Thyroid gland (tissue), 4 donors: ENCODE measurements around the gene PPP1R9A. TPM values are rescaled to one million over a fixed set of nuclear protein-coding genes. Genes with fewer than 3 reads are reported as not detected.

ENCODE experiments used
- DNase-seq, 2 donors: peaks; one replicate each; pipeline ENCODE4 v3.0.0-alpha.2; 2019
- H3K27ac ChIP-seq, 3 donors: fragments of 200-600 bp; sonication (generic); 1 replicate in 2 of 3; 2 replicates in 1 of 3; pipeline ENCODE4 v1.5.1; 2016 to 2019; ENCODE audit warnings: mild to moderate bottlenecking in 1 of 3, moderate library complexity in 1 of 3
- H3K27me3 ChIP-seq: fragments of 200-600 bp; sonication (generic); one replicate; pipeline ENCODE4 v1.5.1; 2019
- H3K36me3 ChIP-seq, 2 donors: fragments of 200-600 bp; sonication (generic); one replicate each; pipeline ENCODE4 v1.5.1; 2016 to 2019
- H3K4me1 ChIP-seq, 2 donors: fragments of 200-600 bp; sonication (generic); one replicate each; pipeline ENCODE4 v1.5.1; 2017 to 2019
- H3K4me3 ChIP-seq, 3 donors: fragments of 200-600 bp; sonication (generic); replicated peaks in 1 of 3; 1 replicate in 2 of 3; 2 replicates in 1 of 3; pipeline ENCODE4 v1.5.1; 2016; ENCODE audit warnings: mild to moderate bottlenecking in 1 of 3
- H3K9me3 ChIP-seq: fragments of 200-600 bp; sonication (generic); one replicate; pipeline ENCODE4 v1.5.1; 2017
- POLR2A ChIP-seq, 2 donors: fragments of 450-650 bp; IDR thresholded peaks; one replicate each; pipeline ENCODE4 v1.6.1; 2017; ENCODE audit warnings: antibody characterized with exemption in 2 of 2, mild to moderate bottlenecking in 2 of 2, moderate library complexity in 1 of 2
- WGBS, 2 donors: methylation state at CpG; one replicate each; pipeline ENCODE4 v1.1.5; 2017; 5-methylcytosine and 5-hydroxymethylcytosine counted together
- intact Hi-C: fragments of 100-400 bp; cut with DNase I; formaldehyde crosslinking; loops from one replicate; pipeline ENCODE4 v1.15.1; 2023
- total RNA-seq, 4 donors: library from RNA; depleted of rRNA; stranded (reverse); fragments of >200 nt; gene quantifications; one replicate each; pipeline ENCODE4 v1.2.3, GENCODE V29; 2016
- TF ChIP-seq, protein P1 (sequence below), 6 experiments: fragments of 200-600 bp in 3 of 6; fragments of 450-650 bp in 3 of 6; sonication (generic) in 3 of 6; IDR thresholded peaks; one replicate each; pipeline ENCODE4 v1.5.1; 2016 to 2019; ENCODE audit warnings: antibody characterized with exemption in 6 of 6, mild to moderate bottlenecking in 2 of 6, inconsistent platforms in 1 of 6, moderate library complexity in 1 of 6

Gene PPP1R9A
- total RNA-seq, 4 donors from 2014 or later: 38.8 to 89.6 (median 45.5) TPM

DNA sequence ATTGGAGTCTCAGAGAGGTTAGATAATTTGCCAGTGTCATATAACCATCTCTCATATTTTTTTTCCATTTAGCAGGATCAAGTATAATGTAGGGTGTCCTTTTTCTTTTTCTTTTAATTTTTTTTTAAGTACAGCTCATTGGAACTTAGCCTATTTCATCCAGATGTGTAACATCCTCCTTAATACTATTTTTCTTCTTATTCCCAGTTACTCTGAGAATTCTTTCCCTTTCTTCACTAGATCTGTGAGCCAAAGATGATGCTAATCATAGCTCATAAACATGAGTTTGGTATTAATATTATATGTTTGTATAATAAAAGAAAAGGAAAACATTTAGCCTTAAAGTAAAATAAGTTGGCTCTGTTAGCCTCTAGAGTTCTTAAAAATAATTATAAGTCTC is 32.8 kb downstream of the PPP1R9A start:
- H3K9me3 ChIP-seq: no peaks in the 10 kb centered on the region
- H3K36me3 ChIP-seq: no peaks in the 10 kb centered on the region
- no peak overlapping the region for H3K4me3 ChIP-seq
- no peak for TF ChIP-seq POLR2A (IDR thresholded peaks at IDR 0.05)
- TF ChIP-seq, protein P1, sequence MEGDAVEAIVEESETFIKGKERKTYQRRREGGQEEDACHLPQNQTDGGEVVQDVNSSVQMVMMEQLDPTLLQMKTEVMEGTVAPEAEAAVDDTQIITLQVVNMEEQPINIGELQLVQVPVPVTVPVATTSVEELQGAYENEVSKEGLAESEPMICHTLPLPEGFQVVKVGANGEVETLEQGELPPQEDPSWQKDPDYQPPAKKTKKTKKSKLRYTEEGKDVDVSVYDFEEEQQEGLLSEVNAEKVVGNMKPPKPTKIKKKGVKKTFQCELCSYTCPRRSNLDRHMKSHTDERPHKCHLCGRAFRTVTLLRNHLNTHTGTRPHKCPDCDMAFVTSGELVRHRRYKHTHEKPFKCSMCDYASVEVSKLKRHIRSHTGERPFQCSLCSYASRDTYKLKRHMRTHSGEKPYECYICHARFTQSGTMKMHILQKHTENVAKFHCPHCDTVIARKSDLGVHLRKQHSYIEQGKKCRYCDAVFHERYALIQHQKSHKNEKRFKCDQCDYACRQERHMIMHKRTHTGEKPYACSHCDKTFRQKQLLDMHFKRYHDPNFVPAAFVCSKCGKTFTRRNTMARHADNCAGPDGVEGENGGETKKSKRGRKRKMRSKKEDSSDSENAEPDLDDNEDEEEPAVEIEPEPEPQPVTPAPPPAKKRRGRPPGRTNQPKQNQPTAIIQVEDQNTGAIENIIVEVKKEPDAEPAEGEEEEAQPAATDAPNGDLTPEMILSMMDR (IDR thresholded peaks at IDR 0.05): no peak
- no peaks in the 10 kb centered on the region for H3K4me1 ChIP-seq
- H3K27me3 ChIP-seq: no peaks in the 10 kb centered on the region
- intact Hi-C loops: no loop called here
- no peak overlapping the region for H3K27ac ChIP-seq
- no peak for DNase-seq

DNA sequence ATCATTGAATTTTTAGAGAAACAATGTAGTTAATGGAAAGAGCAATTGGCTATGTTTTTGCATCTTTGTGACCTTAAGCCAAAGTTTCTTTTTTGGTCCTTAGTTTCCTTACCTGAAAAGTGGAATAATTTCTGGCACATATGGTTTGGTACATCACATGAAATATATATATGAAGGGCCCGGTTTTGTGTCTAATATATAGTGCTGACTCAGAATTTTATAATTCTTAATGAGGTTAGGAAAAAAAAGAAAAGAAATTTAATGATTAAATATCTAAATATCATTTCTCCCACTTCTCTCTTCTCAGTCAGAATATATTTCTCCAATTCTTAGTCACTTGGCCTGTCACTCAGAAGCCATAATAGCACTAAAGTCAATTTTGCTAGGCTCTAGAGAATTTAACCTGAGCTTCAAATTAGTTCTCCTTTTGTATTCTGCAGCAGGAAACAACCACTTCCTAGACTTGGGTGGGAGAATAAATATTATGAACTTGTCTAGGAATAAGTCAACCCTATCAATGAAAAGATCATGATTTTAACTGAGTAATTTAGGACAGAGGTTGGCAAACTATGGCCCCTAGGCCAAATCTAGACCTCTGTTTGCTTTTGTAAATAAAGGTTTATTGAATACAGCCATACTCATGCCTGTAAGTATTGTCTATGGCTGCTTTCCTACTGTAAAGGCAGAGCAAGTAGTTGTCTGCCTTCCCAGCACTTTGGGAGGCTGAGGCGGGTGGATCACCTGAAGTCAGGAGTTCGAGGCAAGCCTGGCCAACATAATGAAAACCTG is 34.6 kb downstream of the PPP1R9A start:
- Histone ChIP-seq H3K9me3 (no peaks in the 10 kb centered on the region), H3K4me3 (no peak overlapping the region), H3K4me1 (no peaks in the 10 kb centered on the region), H3K27ac (no peak overlapping the region), H3K27me3 (no peaks in the 10 kb centered on the region), H3K36me3 (no peaks in the 10 kb centered on the region)
- TF ChIP-seq POLR2A (IDR thresholded peaks at IDR 0.05): no peak
- intact Hi-C loops: no loop called here
- 88 to 93% methylated on average over 3 of the region's 3 CpGs for WGBS, 2 donors
- no peak for DNase-seq

DNA sequence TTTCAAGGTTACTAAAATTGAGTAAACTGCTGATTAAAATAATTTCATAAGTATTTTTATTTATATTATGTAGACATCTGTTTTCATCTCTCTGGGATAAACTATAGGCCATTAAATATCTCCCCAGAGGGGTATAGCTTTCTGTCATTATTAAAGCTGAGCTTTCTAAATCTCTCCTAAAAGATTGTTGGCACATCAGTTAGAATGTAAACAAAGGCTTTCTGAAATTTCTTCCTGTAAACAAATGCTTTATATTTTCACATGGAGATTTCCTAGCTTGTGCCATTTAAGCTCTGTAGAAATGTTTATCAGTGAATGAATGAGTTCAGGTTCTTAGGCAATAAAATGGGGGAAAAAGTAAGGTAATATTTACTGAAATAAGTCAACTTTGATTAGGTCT is 35.7 kb downstream of the PPP1R9A start:
- Histone ChIP-seq H3K36me3 (no peaks in the 10 kb centered on the region), H3K4me3 (no peak overlapping the region), H3K27ac (no peak overlapping the region), H3K9me3 (no peaks in the 10 kb centered on the region), H3K27me3 (no peaks in the 10 kb centered on the region), H3K4me1 (no peaks in the 10 kb centered on the region)
- intact Hi-C loops: no loop called here
- TF ChIP-seq POLR2A (IDR thresholded peaks at IDR 0.05): no peak
- TF ChIP-seq, protein P1 (IDR thresholded peaks at IDR 0.05): no peak
- no peak for DNase-seq

DNA sequence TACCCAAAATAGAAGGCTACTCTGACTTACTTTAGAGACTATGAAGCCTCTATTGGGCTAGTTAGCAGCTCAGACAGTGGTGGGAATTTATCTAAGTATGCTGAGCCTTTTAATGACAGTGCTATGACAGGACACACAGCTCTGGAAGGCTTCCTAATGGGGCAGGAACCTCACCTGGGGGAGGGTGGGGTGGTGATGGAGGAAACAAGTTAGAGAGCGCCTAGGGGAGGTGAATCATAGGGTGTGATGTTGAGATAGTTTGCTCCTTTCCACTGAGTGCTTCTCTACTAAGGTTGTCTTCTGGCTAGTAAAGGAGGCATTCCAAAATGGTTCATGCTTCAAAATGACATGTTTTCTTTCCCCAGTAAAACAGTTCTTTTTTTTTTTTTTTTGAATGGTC is 42.1 kb downstream of the PPP1R9A start:
- no peaks in the 10 kb centered on the region for H3K36me3 ChIP-seq
- intact Hi-C loops: no loop called here
- no peaks in the 10 kb centered on the region for H3K4me1 ChIP-seq
- TF ChIP-seq, protein P1 (IDR thresholded peaks at IDR 0.05): no peak
- TF ChIP-seq POLR2A (IDR thresholded peaks at IDR 0.05): no peak
- H3K27me3 ChIP-seq: no peaks in the 10 kb centered on the region
- H3K9me3 ChIP-seq: no peaks in the 10 kb centered on the region
- H3K4me3 ChIP-seq: no peak overlapping the region
- no peak overlapping the region for H3K27ac ChIP-seq
- 88 to 100% methylated on average over 1 of the region's 1 CpG for WGBS, 2 donors
- DNase-seq: no peak

DNA sequence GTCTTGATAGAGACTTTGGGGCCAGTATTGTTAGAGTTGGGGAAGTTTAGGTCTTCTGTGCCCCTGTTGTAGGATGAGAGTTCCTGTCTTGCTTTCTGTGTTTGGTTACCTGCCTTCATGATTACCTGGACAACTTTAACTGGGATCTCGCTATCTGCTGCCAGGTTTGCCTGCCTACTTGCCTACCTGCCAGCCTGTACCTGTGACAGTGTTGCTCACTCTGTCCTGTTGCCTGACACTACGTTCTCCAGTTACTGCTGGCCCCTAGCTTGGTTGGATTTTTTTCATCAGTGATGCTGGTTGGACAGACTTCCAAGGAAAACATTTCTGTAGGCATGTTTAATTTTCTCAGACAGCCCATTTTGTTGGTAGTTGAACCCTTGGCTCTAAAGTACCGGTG is 48.4 kb downstream of the PPP1R9A start:
- no peaks in the 10 kb centered on the region for H3K9me3 ChIP-seq
- H3K27ac ChIP-seq: no peak overlapping the region
- no peaks in the 10 kb centered on the region for H3K36me3 ChIP-seq
- H3K27me3 ChIP-seq: no peaks in the 10 kb centered on the region
- H3K4me1 ChIP-seq: peaks cover 0 to 1% of the 10 kb centered on the region in 2 donors
- no peak overlapping the region for H3K4me3 ChIP-seq
- intact Hi-C loops: no loop called here
- no peak for DNase-seq
- TF ChIP-seq, protein P1 (IDR thresholded peaks at IDR 0.05): no peak
- no peak for TF ChIP-seq POLR2A (IDR thresholded peaks at IDR 0.05)
- 85 to 93% methylated on average over 3 of the region's 3 CpGs for WGBS, 2 donors
